CD4-positive, alpha-beta memory T cell (primary cell): ENCODE data around the gene PTPRG. TPM values are rescaled to one million over a fixed set of nuclear protein-coding genes. Genes with fewer than 3 reads are reported as not detected.
A peak's percentile ranks its signal among the peaks of the same experiment; 100 is the strongest.

Source experiments
- CTCF ChIA-PET: fragments of 350-600 bp; sonication (Branson Sonifier 250); formaldehyde crosslinking; loops from one replicate; lab custom pipeline; 2021; ENCODE audit warnings: inconsistent platforms; ENCODE audit not compliant: partially characterized antibody; lab: Charles Lee
- POLR2A ChIA-PET: fragments of 350-600 bp; sonication (Branson Sonifier 250); formaldehyde crosslinking; loops from one replicate; lab custom pipeline; 2021; ENCODE audit not compliant: partially characterized antibody; lab: Charles Lee
- DNase-seq, 5 donors: peaks; one replicate each; pipeline versions ENCODE4 v3.0.0 to v3.0.0-alpha.2; 2020 to 2022; ENCODE audit warnings: mixed read lengths in 1 of 5
- H3K27ac ChIP-seq: one replicate; pipeline ENCODE4 v1.7.0; 2013; ENCODE audit warnings: low read depth, low read length
- H3K27me3 ChIP-seq: 2 replicates; pipeline ENCODE4 v1.7.0; 2013; ENCODE audit warnings: mild to moderate bottlenecking, low read length, moderate library complexity; ENCODE audit not compliant: insufficient read depth
- H3K36me3 ChIP-seq: 2 replicates; pipeline ENCODE4 v1.7.0; 2013; ENCODE audit warnings: mild to moderate bottlenecking, low read length, moderate library complexity; ENCODE audit not compliant: insufficient read depth
- H3K4me1 ChIP-seq: 2 replicates; pipeline ENCODE4 v1.7.0; 2013; ENCODE audit warnings: mild to moderate bottlenecking, low read length, moderate library complexity; ENCODE audit not compliant: insufficient read depth
- H3K4me3 ChIP-seq, 2 donors: one replicate each; pipeline ENCODE4 v1.7.0; 2013; ENCODE audit warnings: low read length in 2 of 2, mild to moderate bottlenecking in 1 of 2
- H3K9me3 ChIP-seq, 2 donors: one replicate each; pipeline ENCODE4 v1.7.0; 2013; ENCODE audit warnings: low read length in 2 of 2, control low read depth in 1 of 2; ENCODE audit not compliant: control insufficient read depth in 1 of 2
- H3K27ac Mint-ChIP-seq, 7 donors: one replicate each; pipeline ENCODE4 v1.8.0; 2020 to 2021; ENCODE audit warnings: mixed read lengths in 7 of 7, mild to moderate bottlenecking in 6 of 7, inconsistent platforms in 3 of 7, moderate library complexity in 3 of 7
- H3K27me3 Mint-ChIP-seq, 2 donors: one replicate each; pipeline ENCODE4 v1.8.0; 2020 to 2021; ENCODE audit warnings: mixed read lengths in 2 of 2
- H3K36me3 Mint-ChIP-seq, 2 donors: one replicate each; pipeline ENCODE4 v1.8.0; 2020 to 2021; ENCODE audit warnings: mixed read lengths in 2 of 2, inconsistent platforms in 1 of 2, mild to moderate bottlenecking in 1 of 2
- H3K4me1 Mint-ChIP-seq, 4 donors: one replicate each; pipeline ENCODE4 v1.8.0; 2020 to 2021; ENCODE audit warnings: mixed read lengths in 4 of 4, mild to moderate bottlenecking in 1 of 4
- H3K4me3 Mint-ChIP-seq, 8 donors: one replicate each; pipeline ENCODE4 v1.8.0; 2020 to 2021; ENCODE audit warnings: mixed read lengths in 8 of 8, mild to moderate bottlenecking in 7 of 8, moderate library complexity in 6 of 8, inconsistent platforms in 3 of 8
- H3K9me3 Mint-ChIP-seq, 8 donors: one replicate each; pipeline ENCODE4 v1.8.0; 2020 to 2021; ENCODE audit warnings: mixed read lengths in 8 of 8, mild to moderate bottlenecking in 5 of 8, inconsistent platforms in 3 of 8, moderate library complexity in 1 of 8
- intact Hi-C: fragments of 100-400 bp; cut with micrococcal nuclease; formaldehyde crosslinking; loops from one replicate; pipeline ENCODE4 v1.15.1; 2023
- polyA plus RNA-seq, 2 donors: library from polyadenylated mRNA; unstranded; fragments of 300-500 nt; fragmentation: Illumina TruSeq; gene quantifications; one replicate each; pipeline ENCODE4 v1.2.3, GENCODE V29; 2021
- total RNA-seq, 2 experiments: library from RNA; stranded (reverse); gene quantifications; one replicate each; pipeline ENCODE4 v1.2.3, GENCODE V29; 2021

Gene PTPRG
- total and polyA plus RNA-seq, 4 experiments from 2014 or later = not detected

GRCh38 chr3:62229908-62230307, 668.5 kb downstream of the PTPRG start:
- Mint-ChIP-seq H3K4me3 (no peak overlapping the region), H3K27me3 (peaks cover 0 to 2% of the 10 kb centered on the region in 2 donors), H3K27ac (no peak overlapping the region), H3K36me3 (no peaks in the 10 kb centered on the region), H3K9me3 (no peaks in the 10 kb centered on the region), H3K4me1 (no peaks in the 10 kb centered on the region)
- Histone ChIP-seq H3K36me3 (no peaks in the 10 kb centered on the region), H3K27ac (no peak overlapping the region), H3K9me3 (no peaks in the 10 kb centered on the region), H3K27me3 (no peaks in the 10 kb centered on the region), H3K4me1 (no peaks in the 10 kb centered on the region), H3K4me3 (no peak overlapping the region)
- ChIA-PET CTCF (no interaction called here), POLR2A (no interaction called here)
- intact Hi-C loops = no loop called here
- no peak for DNase-seq

GRCh38 chr3:62233065-62233464, 671.7 kb downstream of the PTPRG start:
- Histone ChIP-seq H3K27me3 (no peaks in the 10 kb centered on the region), H3K9me3 (no peaks in the 10 kb centered on the region), H3K4me3 (no peak overlapping the region), H3K27ac (no peak overlapping the region), H3K36me3 (no peaks in the 10 kb centered on the region), H3K4me1 (no peaks in the 10 kb centered on the region)
- Mint-ChIP-seq H3K27me3 (no peaks in the 10 kb centered on the region), H3K9me3 (no peaks in the 10 kb centered on the region), H3K36me3 (no peaks in the 10 kb centered on the region), H3K4me1 (peaks cover 0 to under 1% (median under 1%) of the 10 kb centered on the region in 4 donors), H3K27ac (no peak overlapping the region), H3K4me3 (no peak overlapping the region)
- no peak for DNase-seq
- ChIA-PET POLR2A (no interaction called here), CTCF (no interaction called here)
- intact Hi-C loops = no loop called here

DNA sequence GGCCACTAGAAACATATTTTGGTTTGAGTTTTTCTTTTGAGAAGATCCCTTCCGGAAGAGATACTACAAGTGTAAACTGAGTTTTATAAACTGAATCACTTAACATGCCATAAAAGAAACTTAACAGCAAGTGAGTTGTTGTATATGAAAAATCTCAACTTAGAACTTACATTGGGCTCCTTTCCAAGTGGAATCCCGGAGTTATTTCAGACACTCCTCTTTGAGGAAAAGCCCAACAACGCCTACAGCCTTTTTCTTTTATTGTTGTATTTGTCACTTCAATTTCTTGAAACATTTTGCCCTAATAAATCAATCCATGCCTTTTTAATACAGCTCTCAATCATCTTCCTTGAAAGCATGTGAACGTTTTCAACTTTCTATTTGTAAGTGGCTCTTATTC, 674.6 kb downstream of the PTPRG start:
- no peak for DNase-seq
- Mint-ChIP-seq H3K4me3 (no peak overlapping the region), H3K27ac (no peak overlapping the region), H3K27me3 (no peaks in the 10 kb centered on the region), H3K36me3 (no peaks in the 10 kb centered on the region), H3K4me1 (peaks cover 0 to 2% (median under 1%) of the 10 kb centered on the region in 4 donors), H3K9me3 (peaks cover 0 to 3% (median 0%) of the 10 kb centered on the region in 8 donors)
- no peaks in the 10 kb centered on the region for H3K4me1 ChIP-seq
- no peaks in the 10 kb centered on the region for H3K36me3 ChIP-seq
- no peaks in the 10 kb centered on the region for H3K9me3 ChIP-seq
- CTCF ChIA-PET = no interaction called here
- H3K27me3 ChIP-seq = no peaks in the 10 kb centered on the region
- POLR2A ChIA-PET = no interaction called here
- H3K27ac ChIP-seq = no peak overlapping the region
- intact Hi-C loops = no loop called here
- H3K4me3 ChIP-seq = no peak overlapping the region

DNA sequence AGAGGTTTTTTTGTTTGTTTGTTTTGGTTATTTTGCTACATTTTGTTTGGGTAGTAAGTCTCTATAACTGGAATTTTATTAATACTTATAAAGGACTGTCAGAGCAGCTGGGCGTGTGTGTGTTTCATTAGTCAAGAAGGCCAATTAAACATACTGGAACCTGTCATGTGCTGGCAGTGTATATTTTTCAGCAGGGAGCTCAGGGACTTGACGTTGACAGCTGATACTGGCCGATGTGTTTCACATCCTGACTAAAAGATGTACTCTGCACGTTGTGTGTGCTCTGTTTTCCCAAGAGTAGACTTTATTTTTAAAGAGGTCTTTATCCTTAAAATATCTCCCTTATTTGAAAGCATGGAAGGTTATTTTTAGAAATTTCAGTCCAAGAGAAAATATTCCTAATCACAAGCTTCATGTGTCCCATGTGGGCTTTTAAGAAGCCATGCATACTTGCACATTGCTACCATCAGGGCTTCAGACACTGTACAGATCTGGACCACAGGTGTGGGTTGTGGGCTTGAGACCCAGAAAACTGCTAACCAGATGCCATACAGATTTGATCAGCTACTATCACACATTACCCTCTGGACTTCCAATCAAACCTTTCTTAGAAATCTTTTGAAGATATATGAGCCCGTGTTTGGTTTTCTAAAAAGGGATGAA, 676.0 kb downstream of the PTPRG start:
- Mint-ChIP-seq H3K4me3 (no peak overlapping the region), H3K36me3 (no peaks in the 10 kb centered on the region), H3K27me3 (no peaks in the 10 kb centered on the region), H3K27ac (no peak overlapping the region), H3K4me1 (peaks cover 0 to 2% (median under 1%) of the 10 kb centered on the region in 4 donors), H3K9me3 (peaks cover 0 to 3% (median 0%) of the 10 kb centered on the region in 8 donors)
- Histone ChIP-seq H3K36me3 (no peaks in the 10 kb centered on the region), H3K4me3 (no peak overlapping the region), H3K27ac (no peak overlapping the region), H3K9me3 (no peaks in the 10 kb centered on the region), H3K4me1 (no peaks in the 10 kb centered on the region), H3K27me3 (no peaks in the 10 kb centered on the region)
- ChIA-PET CTCF (interaction anchor here (1.2 kb wide), 1 partner anchor 12 kb away, joined by 3 read pairs; no protein-coding TSS in a partner anchor), POLR2A (no interaction called here)
- DNase-seq = no peak
- intact Hi-C loops = no loop called here

DNA sequence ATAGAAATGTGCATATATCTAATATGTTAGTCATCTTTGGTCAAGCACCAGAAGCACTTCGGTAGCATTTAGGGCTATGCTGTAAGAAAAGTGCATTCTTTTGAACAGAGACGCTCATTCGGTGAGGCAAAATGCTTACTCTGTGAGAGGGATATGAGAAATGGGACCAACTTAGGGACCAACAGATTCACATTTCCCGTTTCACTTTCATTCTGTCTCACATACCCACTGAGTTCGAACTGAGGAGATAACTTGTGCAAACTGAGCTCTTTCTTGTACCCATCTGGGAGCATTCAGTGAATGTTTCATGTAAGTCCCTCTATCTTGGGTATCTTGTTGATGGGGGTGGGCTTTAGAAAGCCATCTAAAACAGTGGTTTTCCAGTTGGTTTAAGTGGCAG, 676.6 kb downstream of the PTPRG start:
- no peak for DNase-seq
- no peak overlapping the region for H3K27ac ChIP-seq
- ChIA-PET POLR2A (no interaction called here), CTCF (interaction anchor here (1.2 kb wide), 1 partner anchor 13 kb away, joined by 3 read pairs; no protein-coding TSS in a partner anchor)
- no peaks in the 10 kb centered on the region for H3K4me1 ChIP-seq
- Mint-ChIP-seq H3K4me3 (peak overlapping the region in 3 of 8 donors; percentile 43 to 63 (median 63)), H3K36me3 (no peaks in the 10 kb centered on the region), H3K27me3 (peaks cover 0 to 2% of the 10 kb centered on the region in 2 donors), H3K4me1 (peaks cover 0 to 2% (median under 1%) of the 10 kb centered on the region in 4 donors), H3K9me3 (peaks cover 0 to 3% (median 0%) of the 10 kb centered on the region in 8 donors), H3K27ac (no peak overlapping the region)
- H3K4me3 ChIP-seq = no peak overlapping the region
- H3K36me3 ChIP-seq = no peaks in the 10 kb centered on the region
- H3K9me3 ChIP-seq = no peaks in the 10 kb centered on the region
- intact Hi-C loops = no loop called here
- no peaks in the 10 kb centered on the region for H3K27me3 ChIP-seq

- Histone ChIP-seq H3K4me3 (no peak overlapping the region), H3K27ac (no peak overlapping the region), H3K27me3 (no peaks in the 10 kb centered on the region), H3K4me1 (no peaks in the 10 kb centered on the region), H3K36me3 (no peaks in the 10 kb centered on the region), H3K9me3 (no peaks in the 10 kb centered on the region)
- Mint-ChIP-seq H3K4me1 (peaks cover 0 to 2% (median under 1%) of the 10 kb centered on the region in 4 donors), H3K27ac (no peak overlapping the region), H3K36me3 (no peaks in the 10 kb centered on the region), H3K9me3 (peaks cover 0 to 3% (median 0%) of the 10 kb centered on the region in 8 donors), H3K4me3 (peak overlapping the region in 3 of 8 donors; percentile 43 to 63 (median 63)), H3K27me3 (peaks cover 0 to 2% of the 10 kb centered on the region in 2 donors)
- POLR2A ChIA-PET = no interaction called here
- intact Hi-C loops = no loop called here
- CTCF ChIA-PET = interaction anchor here (1.2 kb wide), 1 partner anchor 13 kb away, joined by 3 read pairs; no protein-coding TSS in a partner anchor
- no peak for DNase-seq
Observed at GRCh38 chr3:62238431-62238830, 677.1 kb downstream of the PTPRG start.

GRCh38 chr3:62241279-62241678, 679.9 kb downstream of the PTPRG start:
- peaks cover 0 to 3% (median 0%) of the 10 kb centered on the region in 8 donors for H3K9me3 Mint-ChIP-seq
- Histone ChIP-seq H3K9me3 (no peaks in the 10 kb centered on the region), H3K4me1 (no peaks in the 10 kb centered on the region), H3K27me3 (no peaks in the 10 kb centered on the region), H3K27ac (no peak overlapping the region), H3K36me3 (no peaks in the 10 kb centered on the region), H3K4me3 (no peak overlapping the region)
- no peak overlapping the region for H3K4me3 Mint-ChIP-seq
- H3K27ac Mint-ChIP-seq = no peak overlapping the region
- H3K4me1 Mint-ChIP-seq = peaks cover 0 to 2% (median under 1%) of the 10 kb centered on the region in 4 donors
- ChIA-PET CTCF (no interaction called here), POLR2A (no interaction called here)
- DNase-seq = no peak
- intact Hi-C loops = no loop called here
- no peaks in the 10 kb centered on the region for H3K36me3 Mint-ChIP-seq
- H3K27me3 Mint-ChIP-seq = peaks cover 0 to 2% of the 10 kb centered on the region in 2 donors
